Measurements from ENCODE around the gene SLC9A9. TPM values are rescaled to one million over a fixed set of nuclear protein-coding genes. Genes with fewer than 3 reads are reported as not detected.

SLC9A9 gene
- total RNA-seq, 1 donor from 2014 or later = 0.22 TPM

GRCh38 chr3:143366672-143367071, 481.6 kb downstream of the SLC9A9 start:
- Histone ChIP-seq H3K27ac (no peak overlapping the region), H3F3A (ENCODE audit: low read depth) (peaks cover 21% of the 10 kb centered on the region), H3K9ac (no peak overlapping the region), H3K4me3 (no peak overlapping the region), H3K4me2 (no peak overlapping the region), H3K4me1 (peaks cover 27% of the 10 kb centered on the region), H3K27me3 (no peaks in the 10 kb centered on the region), H3K79me2 (ENCODE audit: low read depth) (no peaks in the 10 kb centered on the region), H4K20me1 (ENCODE audit: low read depth) (no peaks in the 10 kb centered on the region), H2AFZ (replicated peaks) (no peak overlapping the region), H3K9me3 (ENCODE audit: low read depth) (no peaks in the 10 kb centered on the region), H3K36me3 (no peaks in the 10 kb centered on the region)
- H3K36me3 Mint-ChIP-seq = no peaks in the 10 kb centered on the region
- H3K9me3 Mint-ChIP-seq = no peaks in the 10 kb centered on the region
- H3K4me1 Mint-ChIP-seq = peaks cover 13% of the 10 kb centered on the region
- H3K27me3 Mint-ChIP-seq (ENCODE audit: insufficient read depth, low read depth) = no peaks in the 10 kb centered on the region
- TF ChIP-seq EZH2phosphoT487 (IDR thresholded peaks at IDR 0.05) (no peak), EZH2 (IDR thresholded peaks at IDR 0.05) (no peak), CTCF (IDR thresholded peaks at IDR 0.05) (no peak)
- H3K4me3 Mint-ChIP-seq = no peak overlapping the region
- H3K27ac Mint-ChIP-seq = no peak overlapping the region
- no peak for DNase-seq (ENCODE audit: low spot score)

DNA sequence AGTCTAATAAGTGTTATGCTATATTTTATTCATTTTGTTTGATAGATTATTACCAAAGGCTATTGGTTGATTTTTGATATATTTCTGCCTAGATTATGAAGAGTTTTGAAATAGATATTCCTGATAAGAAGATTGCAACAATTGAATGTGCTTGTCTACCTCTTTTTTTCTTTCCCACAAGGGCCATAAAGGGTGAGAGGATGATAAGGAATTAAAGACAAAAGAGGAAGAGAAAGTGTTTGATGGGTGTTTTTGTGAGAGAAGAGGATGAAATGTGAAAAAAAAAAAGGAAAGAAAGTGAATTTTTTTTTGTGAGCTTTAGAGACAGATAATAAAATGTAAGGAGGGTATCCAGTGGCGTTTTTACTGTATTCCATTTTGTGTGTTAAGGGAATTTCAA, 484.3 kb downstream of the SLC9A9 start:
- no peak overlapping the region for H3K27ac Mint-ChIP-seq
- no peaks in the 10 kb centered on the region for H3K36me3 Mint-ChIP-seq
- Histone ChIP-seq H3K27me3 (no peaks in the 10 kb centered on the region), H3K4me2 (no peak overlapping the region), H3K27ac (no peak overlapping the region), H3K4me3 (no peak overlapping the region), H3K9ac (no peak overlapping the region), H3K9me3 (ENCODE audit: low read depth) (no peaks in the 10 kb centered on the region), H2AFZ (replicated peaks) (peak overlapping the region; percentile 37), H3K79me2 (ENCODE audit: low read depth) (no peaks in the 10 kb centered on the region), H3K36me3 (no peaks in the 10 kb centered on the region), H3F3A (ENCODE audit: low read depth) (peaks cover 21% of the 10 kb centered on the region), H3K4me1 (peaks cover 28% of the 10 kb centered on the region), H4K20me1 (ENCODE audit: low read depth) (no peaks in the 10 kb centered on the region)
- no peak for TF ChIP-seq CTCF (IDR thresholded peaks at IDR 0.05)
- TF ChIP-seq EZH2 (IDR thresholded peaks at IDR 0.05) = no peak
- TF ChIP-seq EZH2phosphoT487 (IDR thresholded peaks at IDR 0.05) = no peak
- no peaks in the 10 kb centered on the region for H3K27me3 Mint-ChIP-seq (ENCODE audit: insufficient read depth, low read depth)
- no peak for DNase-seq (ENCODE audit: low spot score)
- H3K9me3 Mint-ChIP-seq = peaks cover 8% of the 10 kb centered on the region
- no peak overlapping the region for H3K4me3 Mint-ChIP-seq
- peaks cover 13% of the 10 kb centered on the region for H3K4me1 Mint-ChIP-seq

DNA sequence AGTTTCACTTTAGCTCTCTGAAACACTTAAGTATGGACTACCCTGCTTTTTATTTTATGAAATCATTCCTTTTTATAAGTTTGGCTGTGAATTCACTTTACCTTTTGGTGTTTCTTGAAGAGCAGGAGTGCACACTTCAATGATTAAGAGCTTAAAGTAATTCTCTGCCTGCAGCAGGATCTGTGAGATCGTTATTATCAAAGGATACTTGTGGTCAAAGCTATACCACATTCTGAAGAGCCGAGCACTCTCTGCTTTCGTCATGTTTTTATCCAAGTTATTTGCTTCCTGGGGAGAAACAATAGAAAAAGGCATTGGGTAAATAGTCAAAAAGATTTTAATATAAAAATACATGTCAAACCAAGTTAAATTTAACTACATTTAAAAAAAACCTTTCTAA, 485.0 kb downstream of the SLC9A9 start:
- peaks cover 28% of the 10 kb centered on the region for H3K4me1 ChIP-seq
- H3F3A ChIP-seq (ENCODE audit: low read depth) = peaks cover 21% of the 10 kb centered on the region
- no peaks in the 10 kb centered on the region for H3K79me2 ChIP-seq (ENCODE audit: low read depth)
- no peak overlapping the region for H3K4me3 Mint-ChIP-seq
- peak overlapping the region; percentile 65 for H3K4me2 ChIP-seq
- H3K36me3 ChIP-seq = no peaks in the 10 kb centered on the region
- no peaks in the 10 kb centered on the region for H3K27me3 Mint-ChIP-seq (ENCODE audit: insufficient read depth, low read depth)
- H3K9ac ChIP-seq = no peak overlapping the region
- peaks cover 15% of the 10 kb centered on the region for H3K4me1 Mint-ChIP-seq
- no peaks in the 10 kb centered on the region for H3K27me3 ChIP-seq
- H3K36me3 Mint-ChIP-seq = no peaks in the 10 kb centered on the region
- no peaks in the 10 kb centered on the region for H3K9me3 ChIP-seq (ENCODE audit: low read depth)
- no peak for DNase-seq (ENCODE audit: low spot score)
- no peak overlapping the region for H3K4me3 ChIP-seq
- H2AFZ ChIP-seq (replicated peaks) = peak overlapping the region; percentile 5
- no peak overlapping the region for H3K27ac Mint-ChIP-seq
- peak overlapping the region; percentile 75 for H3K27ac ChIP-seq
- H3K9me3 Mint-ChIP-seq = peaks cover 8% of the 10 kb centered on the region
- TF ChIP-seq EZH2phosphoT487 (IDR thresholded peaks at IDR 0.05) (no peak), EZH2 (IDR thresholded peaks at IDR 0.05) (no peak), CTCF (IDR thresholded peaks at IDR 0.05) (no peak)
- H4K20me1 ChIP-seq (ENCODE audit: low read depth) = no peaks in the 10 kb centered on the region

Data from neural progenitor cell (in vitro differentiated cells).